ENCODE data around the gene CNTFR.

- TF ChIP-seq POLR2AphosphoS5 (IDR thresholded peaks at IDR 0.05; ENCODE audit: low read depth) (no peak), JUNB (IDR thresholded peaks at IDR 0.05; ENCODE audit: unreplicated experiment) (no peak), CTCF (conservative IDR thresholded peaks at IDR 0.05; ENCODE audit: low read depth in 2 of 2) (no peak), NANOG (IDR thresholded peaks at IDR 0.05; ENCODE audit: borderline replicate concordance) (no peak), EZH2phosphoT487 (IDR thresholded peaks at IDR 0.05; ENCODE audit: unreplicated experiment) (no peak), EZH2 (IDR thresholded peaks at IDR 0.05; ENCODE audit: low read depth, unreplicated experiment) (no peak), STAT1 (IDR thresholded peaks at IDR 0.05; ENCODE audit: unreplicated experiment) (no peak), ETS1 (IDR thresholded peaks at IDR 0.05) (no peak), CREB1 (CRISPR knock-in tag; IDR thresholded peaks at IDR 0.05; ENCODE audit: low read depth) (no peak)
- TF ChIP-seq, protein P1, sequence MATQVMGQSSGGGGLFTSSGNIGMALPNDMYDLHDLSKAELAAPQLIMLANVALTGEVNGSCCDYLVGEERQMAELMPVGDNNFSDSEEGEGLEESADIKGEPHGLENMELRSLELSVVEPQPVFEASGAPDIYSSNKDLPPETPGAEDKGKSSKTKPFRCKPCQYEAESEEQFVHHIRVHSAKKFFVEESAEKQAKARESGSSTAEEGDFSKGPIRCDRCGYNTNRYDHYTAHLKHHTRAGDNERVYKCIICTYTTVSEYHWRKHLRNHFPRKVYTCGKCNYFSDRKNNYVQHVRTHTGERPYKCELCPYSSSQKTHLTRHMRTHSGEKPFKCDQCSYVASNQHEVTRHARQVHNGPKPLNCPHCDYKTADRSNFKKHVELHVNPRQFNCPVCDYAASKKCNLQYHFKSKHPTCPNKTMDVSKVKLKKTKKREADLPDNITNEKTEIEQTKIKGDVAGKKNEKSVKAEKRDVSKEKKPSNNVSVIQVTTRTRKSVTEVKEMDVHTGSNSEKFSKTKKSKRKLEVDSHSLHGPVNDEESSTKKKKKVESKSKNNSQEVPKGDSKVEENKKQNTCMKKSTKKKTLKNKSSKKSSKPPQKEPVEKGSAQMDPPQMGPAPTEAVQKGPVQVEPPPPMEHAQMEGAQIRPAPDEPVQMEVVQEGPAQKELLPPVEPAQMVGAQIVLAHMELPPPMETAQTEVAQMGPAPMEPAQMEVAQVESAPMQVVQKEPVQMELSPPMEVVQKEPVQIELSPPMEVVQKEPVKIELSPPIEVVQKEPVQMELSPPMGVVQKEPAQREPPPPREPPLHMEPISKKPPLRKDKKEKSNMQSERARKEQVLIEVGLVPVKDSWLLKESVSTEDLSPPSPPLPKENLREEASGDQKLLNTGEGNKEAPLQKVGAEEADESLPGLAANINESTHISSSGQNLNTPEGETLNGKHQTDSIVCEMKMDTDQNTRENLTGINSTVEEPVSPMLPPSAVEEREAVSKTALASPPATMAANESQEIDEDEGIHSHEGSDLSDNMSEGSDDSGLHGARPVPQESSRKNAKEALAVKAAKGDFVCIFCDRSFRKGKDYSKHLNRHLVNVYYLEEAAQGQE (IDR thresholded peaks at IDR 0.05; ENCODE audit: unreplicated experiment): no peak
- TF ChIP-seq, protein P2, sequence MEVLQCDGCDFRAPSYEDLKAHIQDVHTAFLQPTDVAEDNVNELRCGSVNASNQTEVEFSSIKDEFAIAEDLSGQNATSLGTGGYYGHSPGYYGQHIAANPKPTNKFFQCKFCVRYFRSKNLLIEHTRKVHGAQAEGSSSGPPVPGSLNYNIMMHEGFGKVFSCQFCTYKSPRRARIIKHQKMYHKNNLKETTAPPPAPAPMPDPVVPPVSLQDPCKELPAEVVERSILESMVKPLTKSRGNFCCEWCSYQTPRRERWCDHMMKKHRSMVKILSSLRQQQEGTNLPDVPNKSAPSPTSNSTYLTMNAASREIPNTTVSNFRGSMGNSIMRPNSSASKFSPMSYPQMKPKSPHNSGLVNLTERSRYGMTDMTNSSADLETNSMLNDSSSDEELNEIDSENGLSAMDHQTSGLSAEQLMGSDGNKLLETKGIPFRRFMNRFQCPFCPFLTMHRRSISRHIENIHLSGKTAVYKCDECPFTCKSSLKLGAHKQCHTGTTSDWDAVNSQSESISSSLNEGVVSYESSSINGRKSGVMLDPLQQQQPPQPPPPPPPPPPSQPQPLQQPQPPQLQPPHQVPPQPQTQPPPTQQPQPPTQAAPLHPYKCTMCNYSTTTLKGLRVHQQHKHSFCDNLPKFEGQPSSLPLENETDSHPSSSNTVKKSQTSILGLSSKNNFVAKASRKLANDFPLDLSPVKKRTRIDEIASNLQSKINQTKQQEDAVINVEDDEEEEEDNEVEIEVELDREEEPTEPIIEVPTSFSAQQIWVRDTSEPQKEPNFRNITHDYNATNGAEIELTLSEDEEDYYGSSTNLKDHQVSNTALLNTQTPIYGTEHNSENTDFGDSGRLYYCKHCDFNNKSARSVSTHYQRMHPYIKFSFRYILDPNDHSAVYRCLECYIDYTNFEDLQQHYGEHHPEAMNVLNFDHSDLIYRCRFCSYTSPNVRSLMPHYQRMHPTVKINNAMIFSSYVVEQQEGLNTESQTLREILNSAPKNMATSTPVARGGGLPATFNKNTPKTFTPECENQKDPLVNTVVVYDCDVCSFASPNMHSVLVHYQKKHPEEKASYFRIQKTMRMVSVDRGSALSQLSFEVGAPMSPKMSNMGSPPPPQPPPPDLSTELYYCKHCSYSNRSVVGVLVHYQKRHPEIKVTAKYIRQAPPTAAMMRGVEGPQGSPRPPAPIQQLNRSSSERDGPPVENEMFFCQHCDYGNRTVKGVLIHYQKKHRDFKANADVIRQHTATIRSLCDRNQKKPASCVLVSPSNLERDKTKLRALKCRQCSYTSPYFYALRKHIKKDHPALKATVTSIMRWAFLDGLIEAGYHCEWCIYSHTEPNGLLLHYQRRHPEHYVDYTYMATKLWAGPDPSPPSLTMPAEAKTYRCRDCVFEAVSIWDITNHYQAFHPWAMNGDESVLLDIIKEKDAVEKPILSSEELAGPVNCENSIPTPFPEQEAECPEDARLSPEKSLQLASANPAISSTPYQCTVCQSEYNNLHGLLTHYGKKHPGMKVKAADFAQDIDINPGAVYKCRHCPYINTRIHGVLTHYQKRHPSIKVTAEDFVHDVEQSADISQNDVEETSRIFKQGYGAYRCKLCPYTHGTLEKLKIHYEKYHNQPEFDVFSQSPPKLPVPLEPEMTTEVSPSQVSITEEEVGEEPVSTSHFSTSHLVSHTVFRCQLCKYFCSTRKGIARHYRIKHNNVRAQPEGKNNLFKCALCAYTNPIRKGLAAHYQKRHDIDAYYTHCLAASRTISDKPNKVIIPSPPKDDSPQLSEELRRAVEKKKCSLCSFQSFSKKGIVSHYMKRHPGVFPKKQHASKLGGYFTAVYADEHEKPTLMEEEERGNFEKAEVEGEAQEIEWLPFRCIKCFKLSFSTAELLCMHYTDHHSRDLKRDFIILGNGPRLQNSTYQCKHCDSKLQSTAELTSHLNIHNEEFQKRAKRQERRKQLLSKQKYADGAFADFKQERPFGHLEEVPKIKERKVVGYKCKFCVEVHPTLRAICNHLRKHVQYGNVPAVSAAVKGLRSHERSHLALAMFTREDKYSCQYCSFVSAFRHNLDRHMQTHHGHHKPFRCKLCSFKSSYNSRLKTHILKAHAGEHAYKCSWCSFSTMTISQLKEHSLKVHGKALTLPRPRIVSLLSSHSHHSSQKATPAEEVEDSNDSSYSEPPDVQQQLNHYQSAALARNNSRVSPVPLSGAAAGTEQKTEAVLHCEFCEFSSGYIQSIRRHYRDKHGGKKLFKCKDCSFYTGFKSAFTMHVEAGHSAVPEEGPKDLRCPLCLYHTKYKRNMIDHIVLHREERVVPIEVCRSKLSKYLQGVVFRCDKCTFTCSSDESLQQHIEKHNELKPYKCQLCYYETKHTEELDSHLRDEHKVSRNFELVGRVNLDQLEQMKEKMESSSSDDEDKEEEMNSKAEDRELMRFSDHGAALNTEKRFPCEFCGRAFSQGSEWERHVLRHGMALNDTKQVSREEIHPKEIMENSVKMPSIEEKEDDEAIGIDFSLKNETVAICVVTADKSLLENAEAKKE (CRISPR knock-in tag; IDR thresholded peaks at IDR 0.05): no peak
Observed at GRCh38 chr9:34633166-34633565, 43.6 kb upstream of the CNTFR start.

Data from GM23338 (cell line).